NB4 (cell line): ENCODE data around the gene PSMB5.

Experiments
- CTCF ChIP-seq: IDR thresholded peaks from one replicate; pipeline ENCODE4 v1.5.1; 2012; ENCODE audit warnings: low read depth, low read length
- MAX ChIP-seq: IDR thresholded peaks from 2 replicates; pipeline ENCODE4 v1.6.1; 2011; ENCODE audit warnings: low read depth, low read length
- MYC ChIP-seq: IDR thresholded peaks from 2 replicates; pipeline ENCODE4 v1.6.1; 2011; ENCODE audit warnings: low read depth, low read length
- POLR2A ChIP-seq: IDR thresholded peaks from 2 replicates; pipeline ENCODE4 v1.6.1; 2011; ENCODE audit warnings: mild to moderate bottlenecking; ENCODE audit not compliant: insufficient read length; ENCODE audit errors: extremely low read depth

GRCh38 chr14:22984959-22985658 lies 49.6 kb downstream of the PSMB5 start:
- TF ChIP-seq MYC (no peak), POLR2A (no peak), CTCF (no peak), MAX (no peak)
